Sigmoid colon (tissue), 7 donors: ENCODE measurements around the gene MEGF6. TPM values are rescaled to one million over a fixed set of nuclear protein-coding genes. Genes with fewer than 3 reads are reported as not detected.

Experiments
- DNase-seq: peaks from one replicate; pipeline ENCODE4 v3.0.0-alpha.2; 2019
- H3K27ac ChIP-seq, 4 donors: fragments of 200-600 bp; sonication (generic); one replicate each; pipeline ENCODE4 v1.5.1; 2016 to 2019; ENCODE audit warnings: mild to moderate bottlenecking in 1 of 4
- H3K27me3 ChIP-seq, 3 donors: fragments of 200-600 bp; sonication (generic); one replicate each; pipeline ENCODE4 v1.5.1; 2019; ENCODE audit warnings: mild to moderate bottlenecking in 1 of 3
- H3K36me3 ChIP-seq, 4 donors: fragments of 200-600 bp; sonication (generic); one replicate each; pipeline ENCODE4 v1.5.1; 2016 to 2019
- H3K4me1 ChIP-seq, 4 donors: fragments of 200-600 bp; sonication (generic); one replicate each; pipeline ENCODE4 v1.5.1; 2017 to 2019
- H3K4me3 ChIP-seq, 4 donors: fragments of 200-600 bp; sonication (generic); one replicate each; pipeline ENCODE4 v1.5.1; 2017 to 2019; ENCODE audit warnings: mild to moderate bottlenecking in 2 of 4, moderate library complexity in 1 of 4
- H3K9me3 ChIP-seq, 4 donors: fragments of 200-600 bp in 3 of 4; sonication (generic) in 3 of 4; one replicate each; pipeline versions ENCODE4 v1.5.1 to v1.6.1; 2013 to 2019
- CTCF ChIP-seq, 4 experiments: fragments of 450-650 bp in 3 of 4; fragments of 200-600 bp in 1 of 4; IDR thresholded peaks; one replicate each; pipeline ENCODE4 v1.5.1; 2016 to 2019; ENCODE audit warnings: antibody characterized with exemption in 4 of 4, mild to moderate bottlenecking in 3 of 4, moderate library complexity in 2 of 4
- EP300 ChIP-seq, 4 donors: sonication (generic); formaldehyde crosslinking; IDR thresholded peaks; one replicate each; pipeline ENCODE4 v1.6.1; 2017; ENCODE audit warnings: antibody characterized with exemption in 4 of 4
- POLR2A ChIP-seq, 2 donors: fragments of 450-650 bp; IDR thresholded peaks; one replicate each; pipeline ENCODE4 v1.6.1; 2016; ENCODE audit warnings: antibody characterized with exemption in 2 of 2, mild to moderate bottlenecking in 2 of 2, moderate library complexity in 2 of 2
- POLR2AphosphoS5 ChIP-seq, 4 donors: sonication (generic); formaldehyde crosslinking; IDR thresholded peaks; one replicate each; pipeline ENCODE4 v1.6.1; 2017; ENCODE audit warnings: antibody characterized with exemption in 4 of 4
- WGBS, 2 donors: extraction: QIAGEN DNeasy Blood & Tissue Kit; methylation state at CpG; one replicate each; pipeline ENCODE4 v1.1.7; 2013; 5-methylcytosine and 5-hydroxymethylcytosine counted together
- intact Hi-C: fragments of 100-400 bp; cut with DNase I; formaldehyde crosslinking; loops from one replicate; pipeline ENCODE4 v1.15.1; 2023
- polyA plus RNA-seq, 3 donors: library from polyadenylated mRNA; stranded (reverse); fragments of 200-250 nt; gene quantifications; one replicate each; pipeline ENCODE4 v1.2.3, GENCODE V29; 2013
- total RNA-seq, 4 donors: library from RNA; depleted of rRNA; stranded (reverse); fragments of >200 nt; gene quantifications; one replicate each; pipeline ENCODE4 v1.1.0, GENCODE V29; 2016
- donor health status: healthy with polysubstance abuse.
- donor health status: Bipolar disorder and iron deficiency.
- donor health status: healthy.

The MEGF6 gene
- total and polyA plus RNA-seq, 7 donors = 2.4 to 31.9 (median 7.8) TPM; not detected in 1

GRCh38 chr1:3590951-3591865 lies 20.1 kb downstream of the MEGF6 start:
- WGBS, 2 donors = 74 to 86% methylated on average over 33 of the region's 33 CpGs
- no peaks in the 10 kb centered on the region for H3K4me1 ChIP-seq
- no peaks in the 10 kb centered on the region for H3K9me3 ChIP-seq
- no peak for DNase-seq
- TF ChIP-seq CTCF (IDR thresholded peaks at IDR 0.05) (no peak), POLR2A (IDR thresholded peaks at IDR 0.05) (no peak), EP300 (IDR thresholded peaks at IDR 0.05) (no peak), POLR2AphosphoS5 (IDR thresholded peaks at IDR 0.05) (no peak)
- H3K27me3 ChIP-seq = no peaks in the 10 kb centered on the region
- intact Hi-C loops = no loop called here
- H3K4me3 ChIP-seq = no peak overlapping the region
- H3K27ac ChIP-seq = no peak overlapping the region
- H3K36me3 ChIP-seq = no peaks in the 10 kb centered on the region

GRCh38 chr1:3590139-3590763 lies 21.1 kb downstream of the MEGF6 start:
- H3K4me3 ChIP-seq = no peak overlapping the region
- H3K27me3 ChIP-seq = no peaks in the 10 kb centered on the region
- H3K27ac ChIP-seq = no peak overlapping the region
- TF ChIP-seq EP300 (IDR thresholded peaks at IDR 0.05) (no peak), POLR2A (IDR thresholded peaks at IDR 0.05) (no peak), CTCF (IDR thresholded peaks at IDR 0.05) (no peak), POLR2AphosphoS5 (IDR thresholded peaks at IDR 0.05) (no peak)
- DNase-seq = no peak
- WGBS, 2 donors = 35 to 66% methylated on average over 27 of the region's 27 CpGs
- intact Hi-C loops = no loop called here
- H3K4me1 ChIP-seq = no peaks in the 10 kb centered on the region
- no peaks in the 10 kb centered on the region for H3K9me3 ChIP-seq
- H3K36me3 ChIP-seq = no peaks in the 10 kb centered on the region

- TF ChIP-seq POLR2AphosphoS5 (IDR thresholded peaks at IDR 0.05) (no peak), POLR2A (IDR thresholded peaks at IDR 0.05) (no peak), EP300 (IDR thresholded peaks at IDR 0.05) (no peak), CTCF (IDR thresholded peaks at IDR 0.05) (no peak)
Measured at GRCh38 chr1:3588395-3588794, 22.9 kb downstream of the MEGF6 start.

GRCh38 chr1:3586986-3587759 lies 24.1 kb downstream of the MEGF6 start:
- H3K9me3 ChIP-seq = no peaks in the 10 kb centered on the region
- 44 to 73% methylated on average over 24 of the region's 24 CpGs for WGBS, 2 donors
- intact Hi-C loops = no loop called here
- no peak overlapping the region for H3K27ac ChIP-seq
- TF ChIP-seq POLR2A (IDR thresholded peaks at IDR 0.05) (no peak), EP300 (IDR thresholded peaks at IDR 0.05) (no peak), CTCF (IDR thresholded peaks at IDR 0.05) (no peak), POLR2AphosphoS5 (IDR thresholded peaks at IDR 0.05) (no peak)
- H3K4me1 ChIP-seq = no peaks in the 10 kb centered on the region
- H3K27me3 ChIP-seq = peaks cover 0 to 9% (median 0%) of the 10 kb centered on the region in 3 donors
- no peaks in the 10 kb centered on the region for H3K36me3 ChIP-seq
- DNase-seq = no peak
- no peak overlapping the region for H3K4me3 ChIP-seq

More at GRCh38 chr1:3588395-3588794, 22.9 kb downstream of the MEGF6 start:
- no peaks in the 10 kb centered on the region for H3K4me1 ChIP-seq
- no peaks in the 10 kb centered on the region for H3K36me3 ChIP-seq
- H3K27me3 ChIP-seq = no peaks in the 10 kb centered on the region
- H3K9me3 ChIP-seq = no peaks in the 10 kb centered on the region
- intact Hi-C loops = no loop called here
- 74 to 94% methylated on average over 5 of the region's 5 CpGs for WGBS, 2 donors
- no peak overlapping the region for H3K27ac ChIP-seq
- no peak for DNase-seq
- no peak overlapping the region for H3K4me3 ChIP-seq
